Stimulated activated CD4-positive, alpha-beta T cell treated with anti-CD3 and anti-CD28 coated beads, Interleukin-1b, Interleukin-23, amount 100 ng/mL, for 48 hours (primary cell): Measurements from ENCODE around the gene MAU2.
A peak's percentile ranks its signal among the peaks of the same experiment; 100 is the strongest.
"Not testable (repeated sequence)": the region's sequence is repeated elsewhere in the genome, so short reads cannot be mapped to it uniquely, and the experiment has no call there.

Source experiments
- DNase-seq: peaks from one replicate; pipeline ENCODE4 v3.0.0-alpha.2; 2020

Gene MAU2

DNA sequence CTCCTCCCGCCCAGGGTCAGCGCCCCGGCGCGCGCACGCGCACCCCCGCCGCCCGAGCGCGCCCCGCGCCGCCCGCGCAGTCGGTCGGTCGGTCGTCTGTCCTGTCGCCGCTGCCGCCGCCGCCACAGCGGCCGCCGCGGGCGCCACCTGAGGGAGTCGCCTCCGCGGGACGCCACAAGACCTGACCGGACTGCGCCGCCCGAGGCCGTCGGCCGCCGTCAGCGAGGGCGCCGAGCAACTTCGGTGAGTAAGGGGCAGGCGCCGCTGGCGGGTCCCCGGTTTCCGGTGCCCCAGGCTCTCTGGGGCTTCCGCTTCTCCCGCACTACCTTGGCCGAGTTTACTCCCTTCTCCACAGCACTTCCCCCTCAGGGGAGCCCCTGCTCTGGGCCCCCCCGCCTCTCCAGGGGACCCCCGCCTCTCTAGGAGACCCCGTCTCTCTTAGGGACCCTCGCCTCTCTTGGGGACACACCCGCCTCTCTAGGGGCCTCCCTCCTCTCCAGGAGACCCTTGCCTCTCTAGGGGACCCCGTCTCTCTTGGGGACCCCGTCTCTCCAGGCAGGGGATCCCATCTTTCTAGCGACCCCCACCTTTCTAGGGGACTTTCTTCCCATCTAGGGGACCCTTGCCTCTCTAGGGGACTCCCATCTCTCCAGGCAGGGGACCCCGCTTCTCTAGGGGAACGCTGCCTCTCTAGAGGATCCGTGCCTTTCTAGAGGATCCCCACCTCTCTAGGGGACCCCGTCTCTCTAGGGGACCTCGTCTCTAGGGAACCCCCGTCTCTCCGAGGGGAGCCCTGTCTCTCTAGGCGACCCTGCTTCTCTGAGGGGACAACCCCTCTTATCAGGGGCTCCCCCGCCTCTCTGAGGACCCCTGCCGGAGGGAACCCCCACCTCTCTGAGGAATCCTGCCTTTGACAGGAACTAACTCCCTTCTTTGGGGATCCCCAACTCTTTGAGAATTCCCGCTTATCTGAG lies 65.6 kb downstream of the MAU2 start:
- DNase-seq = peak; percentile 64

DNA sequence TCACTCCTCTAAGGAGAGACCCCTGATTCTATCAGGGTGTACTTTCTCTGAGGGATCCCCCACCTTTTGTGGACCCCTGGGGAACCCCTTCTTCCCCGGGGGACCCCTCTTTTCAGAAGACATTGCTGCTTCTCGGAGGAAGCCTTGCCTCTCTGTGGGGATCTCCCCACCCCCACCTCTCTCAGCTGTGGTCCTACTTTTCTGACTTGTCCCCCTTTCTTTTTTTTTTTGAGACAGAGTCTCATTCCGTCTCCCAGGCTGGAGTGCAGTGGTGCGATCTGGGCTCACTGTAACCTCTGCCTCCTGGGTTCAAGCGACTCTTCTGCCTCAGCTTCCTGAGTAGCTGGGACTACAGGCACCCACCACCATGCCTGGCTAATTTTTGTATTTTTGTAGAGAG lies 66.5 kb downstream of the MAU2 start:
- DNase-seq = no peak

DNA sequence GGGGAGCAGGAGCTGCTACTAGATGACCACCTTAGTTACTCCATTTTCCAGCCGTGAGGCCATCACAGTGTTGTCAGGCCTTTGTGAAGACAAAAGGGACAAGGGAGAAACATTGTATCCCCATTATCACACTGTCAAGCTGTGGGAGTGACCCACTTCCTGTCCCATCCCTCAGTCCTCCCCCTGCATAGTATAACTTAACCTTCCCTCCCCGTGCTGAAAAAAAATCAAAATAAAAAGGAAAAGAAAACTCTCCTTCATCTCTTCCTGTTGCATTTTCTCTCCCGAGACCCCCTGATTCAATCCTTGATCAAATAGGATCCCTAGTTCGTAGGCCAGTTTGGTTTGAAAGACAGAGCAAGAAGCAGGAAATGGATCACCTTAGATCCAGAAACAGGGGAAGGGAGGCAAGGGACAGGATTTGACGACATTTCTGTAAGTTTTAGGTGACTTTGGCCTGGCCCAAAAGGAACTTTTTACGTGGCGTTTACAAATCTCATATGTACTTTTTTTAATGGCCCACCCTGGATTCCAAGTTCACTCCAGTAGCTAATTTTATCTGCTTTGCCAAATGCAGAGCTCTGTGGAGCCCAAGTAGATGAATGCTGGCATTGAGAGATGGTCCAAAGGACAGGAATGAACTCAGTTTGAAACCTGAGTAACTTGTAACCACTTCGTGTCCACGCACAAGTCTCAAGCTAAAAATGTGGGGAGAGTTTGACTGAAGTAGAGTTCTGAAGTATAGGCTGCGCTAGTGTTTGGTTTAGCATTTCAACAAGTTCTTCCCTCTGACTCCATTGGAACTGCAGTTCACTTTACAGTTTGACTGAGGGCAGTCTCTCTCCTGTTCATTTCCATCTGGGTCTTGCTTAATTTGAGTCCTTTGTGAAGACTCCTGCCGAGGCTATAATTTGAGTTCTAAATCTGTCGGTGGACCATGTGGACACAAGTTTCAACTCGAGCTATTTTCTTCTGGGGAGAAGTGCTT lies 68.2 kb downstream of the MAU2 start:
- DNase-seq = no peak

DNA sequence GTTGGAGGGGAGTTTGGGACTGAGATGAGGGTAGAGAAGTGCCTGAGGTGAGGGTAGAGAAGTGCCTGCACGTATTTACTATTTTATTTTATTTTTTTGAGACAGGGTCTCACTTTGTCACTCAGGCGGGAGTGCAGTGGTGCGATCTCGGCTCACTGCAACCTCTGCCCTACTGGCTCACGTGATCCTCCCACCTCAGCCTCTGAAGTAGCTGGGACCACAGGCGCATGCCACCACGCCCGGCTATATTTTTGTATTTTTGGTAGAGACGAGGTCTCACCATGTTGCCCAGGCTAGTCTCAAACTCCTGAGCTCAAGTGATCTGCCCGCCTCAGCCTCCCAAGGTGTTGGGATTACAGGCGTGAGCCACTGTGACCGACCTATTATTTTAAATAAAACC lies 69.1 kb downstream of the MAU2 start:
- not testable (repeated sequence) for DNase-seq

DNA sequence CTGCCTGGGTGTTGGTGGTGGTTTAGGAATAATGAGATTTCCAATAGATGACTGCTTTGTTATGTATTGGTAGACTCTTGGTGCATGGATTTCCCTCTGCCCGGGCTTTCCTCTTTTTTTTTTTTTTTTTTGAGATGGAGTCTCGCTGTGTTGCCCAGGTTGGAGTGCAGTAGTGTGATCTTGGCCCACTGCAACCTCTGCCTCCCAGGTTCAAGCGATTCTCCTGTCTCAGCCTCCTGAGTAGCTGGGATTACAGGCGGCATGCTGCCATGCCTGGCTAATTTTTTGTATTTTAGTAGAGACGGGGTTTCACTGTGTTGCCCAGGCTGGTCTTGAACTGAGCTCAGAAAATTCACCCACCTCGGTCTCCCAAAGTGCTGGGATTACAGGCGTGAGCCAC lies 73.7 kb downstream of the MAU2 start:
- not testable (repeated sequence) for DNase-seq

DNA sequence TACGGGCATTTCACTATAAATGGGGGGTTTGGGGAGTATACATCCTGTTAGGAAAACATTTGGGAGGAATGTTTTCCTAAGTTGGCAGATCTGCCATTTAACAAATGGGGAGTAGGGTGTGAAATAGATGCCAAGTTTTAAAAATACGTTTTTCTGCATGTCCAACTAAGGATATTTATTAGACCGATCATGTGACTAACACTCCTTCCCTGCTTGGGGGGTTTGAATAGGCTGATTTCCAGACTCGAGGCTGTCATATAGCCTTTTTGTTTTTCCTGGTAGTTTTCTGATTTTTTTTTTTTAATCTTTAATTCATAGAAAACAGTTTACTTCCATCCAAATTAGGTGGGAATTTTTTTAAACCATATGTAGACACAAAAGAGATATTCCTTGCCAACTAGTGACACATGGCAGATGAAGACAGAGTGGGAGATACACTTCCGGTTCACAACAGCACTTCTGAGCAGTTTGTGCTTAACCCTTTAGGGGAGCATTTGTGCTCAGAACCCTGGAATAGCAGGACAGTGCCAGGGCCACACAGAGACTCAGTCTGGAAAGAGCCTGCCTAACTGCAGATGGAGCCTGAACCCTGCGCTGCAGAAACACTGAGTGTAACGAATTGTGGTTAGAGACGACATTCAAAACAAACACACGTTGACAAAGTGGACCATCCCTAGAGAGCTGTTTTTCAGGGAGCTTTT lies 79.3 kb downstream of the MAU2 start:
- DNase-seq = no peak

DNA sequence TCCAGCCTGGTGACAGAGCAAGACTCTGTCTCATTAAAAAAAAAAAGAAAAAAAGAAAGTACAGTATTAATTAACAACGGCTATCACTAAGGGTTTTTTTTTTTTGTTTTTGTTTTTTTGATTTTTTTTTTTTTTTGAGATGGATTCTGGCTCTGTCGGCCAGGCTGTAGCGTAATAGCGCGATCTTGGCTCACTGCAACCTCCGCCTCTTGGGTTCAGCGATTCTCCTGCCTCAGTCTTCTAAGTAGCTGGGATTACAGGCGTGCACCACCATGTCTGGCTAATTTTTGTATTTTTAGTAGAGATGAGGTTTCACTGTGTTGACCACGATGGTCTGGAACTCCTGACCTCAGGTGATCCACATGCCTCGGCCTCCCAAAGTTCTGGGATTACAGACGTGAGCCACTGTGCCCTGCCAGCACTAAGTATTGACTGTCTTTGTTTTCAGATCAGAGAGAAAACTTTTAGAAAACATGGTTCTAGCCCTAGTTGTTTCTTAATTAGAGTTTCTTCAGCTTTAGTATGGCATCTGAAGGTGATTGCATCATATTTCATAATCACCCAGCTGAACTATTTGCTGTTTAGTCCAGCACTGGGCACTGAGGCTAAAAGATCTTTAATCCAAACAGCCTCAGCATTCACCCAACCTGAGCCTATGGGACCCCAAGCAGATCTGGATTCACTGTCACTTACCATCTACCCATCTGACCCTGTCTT lies 82.2 kb downstream of the MAU2 start:
- DNase-seq = no peak

DNA sequence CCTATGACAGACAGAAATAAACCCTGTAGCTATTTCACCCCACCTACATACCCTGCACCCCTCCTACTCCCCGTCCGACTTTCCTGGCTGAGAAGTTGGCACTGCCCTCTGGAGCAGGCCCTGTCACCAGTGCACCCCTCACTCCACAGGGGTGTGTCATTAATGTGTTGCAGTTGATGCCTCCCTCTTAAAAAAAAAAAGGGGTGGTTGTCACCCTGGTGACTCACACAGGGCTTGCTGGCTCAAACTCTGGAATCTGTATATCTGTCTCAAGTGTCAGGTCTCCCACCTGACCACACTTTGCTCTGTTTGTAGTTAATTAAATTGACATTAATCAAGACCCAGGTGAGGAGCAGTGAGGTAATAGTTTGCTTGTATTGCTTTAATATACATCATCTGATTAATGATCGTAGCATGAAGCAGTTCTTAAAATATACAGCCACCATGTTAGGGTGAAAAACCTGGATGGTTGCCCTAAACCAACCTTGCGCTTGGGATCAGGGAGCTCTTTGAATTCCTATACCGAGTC lies 82.8 kb downstream of the MAU2 start:
- no peak for DNase-seq

DNA sequence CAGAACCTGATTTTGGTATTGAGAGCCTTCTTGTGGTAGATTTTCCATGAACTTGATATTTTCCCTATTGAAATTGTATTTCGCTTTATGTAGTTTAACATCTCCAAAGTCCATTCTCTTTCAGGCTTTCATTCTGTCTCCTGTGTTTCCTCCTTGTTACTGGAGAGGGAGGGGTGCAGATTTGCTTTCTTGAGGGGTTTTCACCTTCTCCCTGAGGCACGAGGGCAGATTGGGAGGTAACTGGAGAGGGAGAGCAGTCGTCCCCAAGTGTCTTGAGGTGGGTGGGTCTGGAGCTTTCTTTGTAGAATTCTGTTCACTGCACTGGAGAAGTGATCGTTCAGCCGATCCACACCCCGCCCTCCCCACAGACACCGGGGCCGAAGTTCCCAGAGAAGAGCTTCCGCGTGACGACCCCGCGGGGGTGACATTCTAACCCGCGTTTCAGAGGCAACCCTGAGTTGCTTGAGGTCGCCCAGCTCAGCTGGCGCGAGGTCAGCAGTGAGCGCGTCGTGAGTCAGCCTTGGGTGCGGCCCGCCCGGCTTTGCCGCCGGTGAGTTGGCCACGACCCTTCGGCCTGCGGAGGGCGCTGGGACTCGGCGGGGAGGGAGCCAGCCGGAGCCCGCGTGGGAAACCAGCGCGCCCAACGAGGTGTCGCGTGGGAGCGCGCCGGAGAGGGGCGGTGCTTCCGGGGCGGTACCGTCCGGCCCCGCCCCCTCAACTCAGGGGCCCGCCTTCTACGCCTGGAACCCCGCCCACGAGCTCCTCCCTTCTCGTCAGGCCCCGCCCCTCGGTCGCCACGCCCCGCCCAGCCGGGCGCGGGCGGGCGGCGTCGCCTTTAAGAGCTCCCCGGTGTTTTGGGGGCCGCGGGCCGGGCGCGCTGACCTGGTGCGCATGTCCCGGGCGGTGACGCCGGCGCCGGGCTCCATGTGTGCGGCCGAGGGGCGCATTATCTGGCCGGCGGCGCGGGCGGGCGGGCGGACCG lies 84.5 kb downstream of the MAU2 start, which contains the start of gene GATAD2A:
Gene GATAD2A (plus strand): TSS at position 797 of the 982 bp plus-strand sequence. CDS start 59,671 bp downstream, outside the sequence.
- DNase-seq = peak; percentile 90

DNA sequence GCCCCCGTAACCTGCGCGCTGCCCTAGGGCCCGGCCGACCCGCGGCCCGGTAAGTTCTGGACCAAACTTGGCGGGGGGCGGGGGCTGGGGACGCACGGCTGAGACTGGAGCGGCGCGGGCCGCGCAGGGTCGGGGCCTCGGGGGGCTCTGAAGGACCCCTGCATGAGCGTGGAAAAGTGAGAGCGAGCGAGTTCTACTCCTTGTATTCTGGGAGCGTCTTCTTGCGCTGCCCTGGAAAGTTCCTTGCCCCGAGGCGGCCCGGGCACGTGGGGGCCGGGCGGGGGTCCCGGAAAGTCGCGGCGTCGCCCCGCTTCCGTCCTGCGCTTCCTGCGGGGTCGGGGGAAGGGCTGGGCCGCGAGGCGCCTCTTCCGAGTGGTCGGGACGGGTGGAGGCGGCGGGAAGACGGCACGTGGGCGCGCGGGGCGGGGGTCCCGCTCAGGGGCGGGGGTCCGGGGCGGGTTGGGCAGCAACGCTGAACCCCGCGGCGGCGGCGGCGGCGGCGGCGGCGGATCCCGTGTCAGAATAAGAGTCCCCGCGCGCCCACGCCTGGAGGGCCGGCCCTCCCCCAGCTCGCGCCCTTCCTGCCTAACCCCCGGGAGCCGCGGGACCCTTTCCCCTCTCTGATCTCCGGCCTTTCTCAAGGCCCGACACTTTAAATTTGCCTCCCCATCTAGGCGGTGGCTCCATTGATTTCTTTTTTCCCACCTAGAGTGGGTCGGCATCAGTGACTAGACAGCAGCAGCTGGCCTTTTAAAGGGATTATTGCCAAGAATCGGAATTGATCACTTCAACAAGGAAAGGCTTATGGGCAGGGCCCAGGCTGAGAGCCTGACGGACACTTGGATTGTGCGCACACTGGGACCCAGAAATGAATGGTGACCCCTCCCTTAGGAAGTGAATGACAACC lies 85.6 kb downstream of the MAU2 start:
- peak; percentile 54 for DNase-seq

DNA sequence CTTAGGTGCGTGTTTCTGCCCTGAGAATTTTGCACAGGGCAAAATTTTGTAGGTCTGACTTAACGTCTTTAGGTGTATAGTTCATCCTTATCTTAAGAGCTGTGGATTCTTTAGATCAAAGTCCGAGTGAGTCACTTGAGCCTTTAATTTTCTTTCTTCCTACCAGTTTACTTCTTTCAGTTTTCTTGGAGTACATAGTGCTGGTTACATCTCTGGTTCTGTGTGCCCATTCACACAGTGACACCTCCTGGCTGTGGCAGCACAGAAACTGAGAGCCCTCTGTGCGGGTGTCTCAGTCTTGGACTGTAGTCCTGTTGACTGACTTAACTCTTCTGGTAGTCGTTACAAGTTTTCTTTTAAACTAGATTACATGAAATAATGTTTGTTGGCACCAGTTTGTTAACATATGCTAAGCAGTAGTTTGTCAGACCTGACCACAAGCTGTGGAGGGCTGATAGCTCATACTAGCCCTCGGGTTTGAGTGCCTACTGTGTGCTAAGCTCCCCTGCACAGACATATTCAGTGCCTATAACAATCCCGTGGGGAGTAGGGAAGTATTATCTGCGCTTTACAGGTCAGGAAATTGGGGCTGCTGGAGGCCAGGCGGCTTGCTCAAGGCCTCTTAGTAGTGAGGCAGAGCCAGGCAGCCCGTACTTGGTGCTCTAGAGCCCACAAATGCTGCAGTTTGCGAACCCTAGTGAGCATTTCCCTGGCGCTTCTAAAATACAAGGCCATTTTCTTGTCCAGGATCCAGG lies 86.4 kb downstream of the MAU2 start:
- DNase-seq = peak; percentile 63

DNA sequence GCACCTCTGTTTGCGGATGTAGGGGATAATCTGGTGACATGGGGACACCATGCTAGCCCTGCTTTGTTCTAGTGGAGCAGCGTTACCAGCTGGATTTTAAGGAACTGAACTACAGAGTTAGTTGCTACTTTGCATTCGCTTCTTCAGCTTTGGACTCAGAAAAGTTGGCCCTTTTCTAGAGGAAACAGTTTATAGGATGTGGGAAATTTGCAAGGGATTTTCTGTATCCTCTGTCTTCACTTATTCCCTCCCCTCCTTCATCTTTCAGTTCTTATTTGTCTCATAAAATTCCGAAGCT lies 87.0 kb downstream of the MAU2 start:
- no peak for DNase-seq
